OCI-LY3 (cell line): Measurements from ENCODE around the gene CCDC6.

Source experiments
- H2AFZ ChIP-seq: fragments of 200-600, 300-600 bp; shearing (Covaris generic); 2 replicates; pipeline ENCODE4 v1.6.0; 2014; ENCODE audit warnings: antibody characterized with exemption, low read depth, low read length
- H3K27ac ChIP-seq: fragments of 200-600, 300-600 bp; sonication (generic); 2 replicates; pipeline ENCODE4 v1.5.1; 2014; ENCODE audit warnings: mild to moderate bottlenecking, low read length, moderate library complexity, mixed read lengths
- H3K27me3 ChIP-seq: fragments of 200-600, 300-600 bp; sonication (generic); 2 replicates; pipeline ENCODE4 v1.6.1; 2014; ENCODE audit warnings: low read depth, low read length, mixed read lengths
- H3K36me3 ChIP-seq: fragments of 200-600, 300-600 bp; sonication (generic); replicated peaks from 2 replicates; pipeline ENCODE3; 2014; ENCODE audit warnings: low read depth, low read length, mixed read lengths
- H3K4me1 ChIP-seq: fragments of 300-600, 200-600 bp; sonication (generic); 2 replicates; pipeline ENCODE4 v1.6.1; 2014; ENCODE audit warnings: low read length, mixed read lengths
- H3K4me2 ChIP-seq: fragments of 200-600, 300-600 bp; sonication (generic); 2 replicates; pipeline ENCODE4 v1.6.1; 2014; ENCODE audit warnings: low read length, mixed read lengths
- H3K4me3 ChIP-seq: fragments of 300-600, 200-600 bp; sonication (generic); 2 replicates; pipeline ENCODE4 v1.5.1; 2014; ENCODE audit warnings: antibody characterized with exemption, mild to moderate bottlenecking, low read length, moderate library complexity
- H3K79me2 ChIP-seq: fragments of 300-600, 200-600 bp; shearing (Covaris generic); 2 replicates; pipeline ENCODE4 v1.6.1; 2014; ENCODE audit warnings: mild to moderate bottlenecking, low read length, mixed read lengths
- H3K9ac ChIP-seq: fragments of 300-600, 200-600 bp; shearing (Covaris generic); 2 replicates; pipeline ENCODE4 v1.6.0; 2014; ENCODE audit warnings: mild to moderate bottlenecking, low read length, moderate library complexity
- H3K9me3 ChIP-seq: fragments of 200-600, 300-600 bp; shearing (Covaris generic); 2 replicates; pipeline ENCODE4 v1.6.1; 2014; ENCODE audit warnings: low read length, mixed read lengths; ENCODE audit not compliant: insufficient read depth
- H4K20me1 ChIP-seq: fragments of 200-600, 300-600 bp; sonication (generic); 2 replicates; pipeline ENCODE4 v1.6.1; 2016; ENCODE audit warnings: low read length, mixed read lengths; ENCODE audit not compliant: insufficient read depth
- CTCF ChIP-seq: fragments of 200-600, 300-600 bp; sonication (generic); IDR thresholded peaks from 2 replicates; pipeline ENCODE4 v1.5.1; 2014; ENCODE audit warnings: antibody characterized with exemption, low read length, low read depth
- EZH2phosphoT487 ChIP-seq: fragments of 200-600 bp; shearing (Covaris generic); IDR thresholded peaks from 2 replicates; pipeline ENCODE4 v1.6.1; 2018; ENCODE audit warnings: antibody characterized with exemption, mixed run types, low read depth

CCDC6 gene

GRCh38 chr10:59812519-59813122 lies 93.7 kb downstream of the CCDC6 start:
- no peak for TF ChIP-seq CTCF
- no peak for TF ChIP-seq EZH2phosphoT487
- H3K4me2 ChIP-seq, result no peak overlapping the region

GRCh38 chr10:59809644-59809974 lies 96.7 kb downstream of the CCDC6 start:
- no peaks in the 10 kb centered on the region for H4K20me1 ChIP-seq
- no peaks in the 10 kb centered on the region for H3K79me2 ChIP-seq
- TF ChIP-seq EZH2phosphoT487 (no peak), CTCF (no peak)
- H3K4me3 ChIP-seq, result no peak overlapping the region
- no peaks in the 10 kb centered on the region for H3K9me3 ChIP-seq
- H3K36me3 ChIP-seq, result peaks cover 23% of the 10 kb centered on the region
- H3K4me2 ChIP-seq, result no peak overlapping the region
- H3K4me1 ChIP-seq, result peaks cover 4% of the 10 kb centered on the region
- no peaks in the 10 kb centered on the region for H3K27me3 ChIP-seq
- H3K9ac ChIP-seq, result no peak overlapping the region
- H2AFZ ChIP-seq, result no peak overlapping the region
- no peak overlapping the region for H3K27ac ChIP-seq

More at GRCh38 chr10:59812519-59813122, 93.7 kb downstream of the CCDC6 start:
- H3K9me3 ChIP-seq, result no peaks in the 10 kb centered on the region
- no peak overlapping the region for H3K4me3 ChIP-seq
- no peak overlapping the region for H3K27ac ChIP-seq
- no peak overlapping the region for H3K9ac ChIP-seq
- 0 out of 2 replicates have a peak, but pooled peaks cover 3% of the 10 kb centered on the region for H3K79me2 ChIP-seq
- no peaks in the 10 kb centered on the region for H3K27me3 ChIP-seq
- H4K20me1 ChIP-seq, result no peaks in the 10 kb centered on the region
- H3K36me3 ChIP-seq, result peaks cover 15% of the 10 kb centered on the region
- H3K4me1 ChIP-seq, result peaks cover 15% of the 10 kb centered on the region
- H2AFZ ChIP-seq, result no peak overlapping the region

GRCh38 chr10:59808896-59809643 lies 97.3 kb downstream of the CCDC6 start:
- Histone ChIP-seq H3K4me3 (no peak overlapping the region), H3K9ac (no peak overlapping the region), H3K27me3 (no peaks in the 10 kb centered on the region), H3K9me3 (no peaks in the 10 kb centered on the region), H2AFZ (no peak overlapping the region), H3K4me1 (no peaks in the 10 kb centered on the region), H3K4me2 (no peak overlapping the region), H3K27ac (no peak overlapping the region), H4K20me1 (no peaks in the 10 kb centered on the region), H3K79me2 (no peaks in the 10 kb centered on the region), H3K36me3 (peaks cover 23% of the 10 kb centered on the region)
- TF ChIP-seq EZH2phosphoT487 (no peak), CTCF (peak; percentile 74)

- Histone ChIP-seq H4K20me1 (no peaks in the 10 kb centered on the region), H3K4me1 (no peaks in the 10 kb centered on the region), H3K9ac (no peak overlapping the region), H3K27me3 (no peaks in the 10 kb centered on the region), H3K9me3 (no peaks in the 10 kb centered on the region), H3K27ac (no peak overlapping the region), H3K4me2 (no peak overlapping the region), H3K4me3 (no peak overlapping the region), H2AFZ (no peak overlapping the region), H3K36me3 (peaks cover 23% of the 10 kb centered on the region), H3K79me2 (no peaks in the 10 kb centered on the region)
- TF ChIP-seq EZH2phosphoT487, result no peak
- TF ChIP-seq CTCF, result no peak
Measured at GRCh38 chr10:59807629-59808620, 98.4 kb downstream of the CCDC6 start.
